GM10266 (cell line): ENCODE data around the gene PRKG1.

ENCODE experiments used
- DNase-seq: peaks from one replicate; pipeline ENCODE4 v3.0.0; 2012; ENCODE audit errors: extremely low spot score
- TF ChIP-seq, protein P1 (sequence below): IDR thresholded peaks from 2 replicates; pipeline ENCODE4 v1.5.1; 2012; ENCODE audit warnings: mild to moderate bottlenecking, low read depth; ENCODE audit not compliant: control insufficient read depth, insufficient read depth; ENCODE audit errors: missing control alignments

The PRKG1 gene

GRCh38 chr10:51291961-51292360 lies 217.7 kb downstream of the PRKG1 start:
- DNase-seq, result no peak
- TF ChIP-seq, protein P1, sequence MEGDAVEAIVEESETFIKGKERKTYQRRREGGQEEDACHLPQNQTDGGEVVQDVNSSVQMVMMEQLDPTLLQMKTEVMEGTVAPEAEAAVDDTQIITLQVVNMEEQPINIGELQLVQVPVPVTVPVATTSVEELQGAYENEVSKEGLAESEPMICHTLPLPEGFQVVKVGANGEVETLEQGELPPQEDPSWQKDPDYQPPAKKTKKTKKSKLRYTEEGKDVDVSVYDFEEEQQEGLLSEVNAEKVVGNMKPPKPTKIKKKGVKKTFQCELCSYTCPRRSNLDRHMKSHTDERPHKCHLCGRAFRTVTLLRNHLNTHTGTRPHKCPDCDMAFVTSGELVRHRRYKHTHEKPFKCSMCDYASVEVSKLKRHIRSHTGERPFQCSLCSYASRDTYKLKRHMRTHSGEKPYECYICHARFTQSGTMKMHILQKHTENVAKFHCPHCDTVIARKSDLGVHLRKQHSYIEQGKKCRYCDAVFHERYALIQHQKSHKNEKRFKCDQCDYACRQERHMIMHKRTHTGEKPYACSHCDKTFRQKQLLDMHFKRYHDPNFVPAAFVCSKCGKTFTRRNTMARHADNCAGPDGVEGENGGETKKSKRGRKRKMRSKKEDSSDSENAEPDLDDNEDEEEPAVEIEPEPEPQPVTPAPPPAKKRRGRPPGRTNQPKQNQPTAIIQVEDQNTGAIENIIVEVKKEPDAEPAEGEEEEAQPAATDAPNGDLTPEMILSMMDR, result no peak

GRCh38 chr10:51297438-51297837 lies 223.2 kb downstream of the PRKG1 start:
- DNase-seq, result no peak
- TF ChIP-seq, protein P1, result no peak

GRCh38 chr10:51300617-51301304 lies 226.5 kb downstream of the PRKG1 start:
- DNase-seq, result no peak
- TF ChIP-seq, protein P1, result no peak

GRCh38 chr10:51301644-51302043 lies 227.4 kb downstream of the PRKG1 start:
- no peak for DNase-seq

GRCh38 chr10:51302316-51302715 lies 228.0 kb downstream of the PRKG1 start:
- no peak for DNase-seq
- TF ChIP-seq, protein P1, result no peak

More at GRCh38 chr10:51301644-51302043, 227.4 kb downstream of the PRKG1 start:
- TF ChIP-seq, protein P1, result no peak

- TF ChIP-seq, protein P1, result no peak
- DNase-seq, result no peak
Observed at GRCh38 chr10:51308116-51308515, 233.8 kb downstream of the PRKG1 start.

DNA sequence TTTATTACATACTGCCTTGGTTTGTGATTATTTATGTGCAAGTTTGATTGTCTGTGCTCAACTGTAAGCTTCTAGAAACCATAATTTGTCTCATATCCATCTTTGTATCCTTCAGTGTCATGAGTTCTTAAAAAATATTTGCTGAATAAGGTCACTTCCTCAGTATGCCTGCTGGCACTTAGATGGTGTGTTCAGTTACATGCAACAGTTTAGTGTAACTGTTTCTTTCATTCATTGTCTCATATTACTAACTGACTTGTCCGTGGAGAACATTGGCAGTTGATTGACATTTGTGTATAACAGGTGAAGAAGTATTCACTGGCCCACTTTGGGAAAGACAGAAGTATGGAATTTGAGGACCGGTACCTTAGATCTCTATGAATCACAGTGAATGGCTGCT lies 236.9 kb downstream of the PRKG1 start:
- TF ChIP-seq, protein P1, result no peak
- no peak for DNase-seq
